PC-3 (cell line): Measurements from ENCODE around the gene RNF8. TPM values are rescaled to one million over a fixed set of nuclear protein-coding genes. Genes with fewer than 3 reads are reported as not detected.

Source experiments
- ATAC-seq: fragments of 200-7000 bp; cut with Tn5 transposase; 2 replicates; pipeline ENCODE4 v1.9.1; 2020; ENCODE audit warnings: mild to moderate bottlenecking, moderate library complexity
- BruUV-seq: library from RNA; stranded (reverse); fragments of 400-500 nt; replicated peaks from 2 replicates; lab custom pipeline; 2021; lab: Mats Ljungman, UMichigan
- CTCF ChIA-PET: fragments of 300-600 bp; sonication (Branson Sonifier 250); formaldehyde crosslinking; loops from one replicate; lab custom pipeline; 2022; ENCODE audit warnings: antibody characterized with exemption; lab: Charles Lee
- POLR2A ChIA-PET: fragments of 300-600 bp; sonication (Branson Sonifier 250); formaldehyde crosslinking; loops from one replicate; lab custom pipeline; 2022; ENCODE audit warnings: antibody characterized with exemption; ENCODE audit not compliant: unreplicated experiment; lab: Charles Lee
- DNase-seq: peaks from one replicate; pipeline ENCODE4 v3.0.0-alpha.2; 2015
- H2AFZ ChIP-seq: fragments of 300-600 bp; sonication (generic); 2 replicates; pipeline ENCODE4 v1.6.0; 2016; ENCODE audit warnings: antibody characterized with exemption, low read length
- H3F3A ChIP-seq: fragments of 300-600 bp; sonication (generic); one replicate; pipeline ENCODE4 v1.6.0; 2017; ENCODE audit warnings: antibody characterized with exemption, low read length, control low read depth, mild to moderate bottlenecking; ENCODE audit not compliant: unreplicated experiment
- H3K27ac ChIP-seq: fragments of 300-600 bp; sonication (generic); 2 replicates; pipeline ENCODE4 v1.5.1; 2016; ENCODE audit warnings: mild to moderate bottlenecking, low read length
- H3K27me3 ChIP-seq: fragments of 300-600 bp; sonication (generic); 2 replicates; pipeline ENCODE4 v1.6.1; 2016; ENCODE audit warnings: low read length, mixed read lengths
- H3K36me3 ChIP-seq: fragments of 300-600 bp; sonication (generic); 2 replicates; pipeline ENCODE4 v1.6.1; 2016; ENCODE audit warnings: low read depth, mixed run types, low read length, mixed read lengths
- H3K4me1 ChIP-seq: fragments of 300-600 bp; sonication (generic); 2 replicates; pipeline ENCODE4 v1.5.1; 2016; ENCODE audit warnings: low read length; ENCODE audit not compliant: insufficient read depth
- H3K4me2 ChIP-seq: fragments of 300-600 bp; sonication (generic); 2 replicates; pipeline ENCODE4 v1.6.0; 2016; ENCODE audit warnings: low read length
- H3K4me3 ChIP-seq: fragments of 300-600 bp; sonication (generic); 2 replicates; pipeline ENCODE4 v1.5.1; 2016; ENCODE audit warnings: mild to moderate bottlenecking, low read length, mixed read lengths
- H3K79me2 ChIP-seq: fragments of 300-600 bp; sonication (generic); 2 replicates; pipeline ENCODE4 v1.6.1; 2017; ENCODE audit warnings: low read length, mixed read lengths
- H3K9ac ChIP-seq: fragments of 300-600 bp; sonication (generic); 2 replicates; pipeline ENCODE4 v1.6.0; 2016; ENCODE audit warnings: mild to moderate bottlenecking, low read length
- H3K9me2 ChIP-seq: fragments of 300-600 bp; sonication (generic); replicated peaks from 2 replicates; pipeline ENCODE4 v1.6.1; 2016; ENCODE audit warnings: mixed run types, low read length, mixed read lengths
- H3K9me3 ChIP-seq: fragments of 300-600 bp; sonication (generic); 2 replicates; pipeline ENCODE4 v1.6.1; 2016; ENCODE audit warnings: low read length, mixed read lengths
- H4K20me1 ChIP-seq: fragments of 300-600 bp; sonication (generic); 2 replicates; pipeline ENCODE4 v1.6.1; 2016; ENCODE audit warnings: low read length, mixed read lengths
- EZH2 ChIP-seq: fragments of 300-600 bp; sonication (generic); IDR thresholded peaks from one replicate; pipeline ENCODE4 v1.6.1; 2017; ENCODE audit warnings: antibody characterized with exemption, mild to moderate bottlenecking, low read length; ENCODE audit not compliant: unreplicated experiment
- EZH2phosphoT487 ChIP-seq: fragments of 300-600 bp; sonication (generic); IDR thresholded peaks from 2 replicates; pipeline ENCODE4 v1.6.1; 2018; ENCODE audit warnings: mild to moderate bottlenecking, antibody characterized with exemption, low read length, borderline replicate concordance
- intact Hi-C: fragments of 100-400 bp; cut with micrococcal nuclease; formaldehyde crosslinking; loops from 2 replicates; pipeline ENCODE4 v1.9.0; 2023
- total RNA-seq: library from RNA; depleted of rRNA; stranded (reverse); fragments of >200 nt; gene quantifications from 2 replicates; pipeline ENCODE4 v1.2.3, GENCODE V29; 2014
- TF ChIP-seq, protein P1 (sequence below): fragments of 300-600 bp; sonication (generic); conservative IDR thresholded peaks from 2 replicates; pipeline ENCODE4 v1.5.1; 2017; ENCODE audit warnings: antibody characterized with exemption, low read depth, mild to moderate bottlenecking, low read length

Gene RNF8
- total RNA-seq, 1 experiment from 2014 or later = 28.1 TPM

DNA sequence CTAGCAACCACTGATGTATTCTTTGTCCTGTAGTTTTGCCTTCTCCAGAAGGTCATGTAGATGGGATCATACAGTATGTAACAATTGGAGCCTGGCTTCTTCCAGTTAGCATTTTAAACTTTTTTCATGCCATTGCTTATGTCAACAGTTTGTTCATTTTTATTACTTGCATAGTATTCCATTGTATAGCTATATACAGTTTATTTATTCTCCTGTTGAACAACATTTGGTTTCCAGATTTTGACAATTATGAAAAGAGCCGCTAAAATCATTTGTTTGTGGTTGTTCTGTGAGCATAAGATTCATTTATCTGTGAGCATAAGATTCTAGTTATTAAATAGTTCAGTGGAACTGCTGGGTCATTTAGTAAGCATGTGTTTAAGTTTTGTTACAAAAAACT is 55.7 kb downstream of the RNF8 start:
- Histone ChIP-seq H3K36me3 (no peaks in the 10 kb centered on the region), H3K27me3 (no peaks in the 10 kb centered on the region), H3K79me2 (no peaks in the 10 kb centered on the region), H3K9me3 (no peaks in the 10 kb centered on the region), H4K20me1 (no peaks in the 10 kb centered on the region), H3K4me2 (no peak overlapping the region), H3K27ac (no peak overlapping the region), H2AFZ (no peak overlapping the region), H3K9ac (no peak overlapping the region), H3K9me2 (no peaks in the 10 kb centered on the region), H3K4me1 (no peaks in the 10 kb centered on the region), H3K4me3 (no peak overlapping the region), H3F3A (no peaks in the 10 kb centered on the region)
- intact Hi-C loops = no loop called here
- ChIA-PET CTCF (no interaction called here), POLR2A (no interaction called here)
- ATAC-seq (no peak), DNase-seq (no peak)
- no peak for TF ChIP-seq EZH2
- TF ChIP-seq EZH2phosphoT487 = no peak
- TF ChIP-seq, protein P1, sequence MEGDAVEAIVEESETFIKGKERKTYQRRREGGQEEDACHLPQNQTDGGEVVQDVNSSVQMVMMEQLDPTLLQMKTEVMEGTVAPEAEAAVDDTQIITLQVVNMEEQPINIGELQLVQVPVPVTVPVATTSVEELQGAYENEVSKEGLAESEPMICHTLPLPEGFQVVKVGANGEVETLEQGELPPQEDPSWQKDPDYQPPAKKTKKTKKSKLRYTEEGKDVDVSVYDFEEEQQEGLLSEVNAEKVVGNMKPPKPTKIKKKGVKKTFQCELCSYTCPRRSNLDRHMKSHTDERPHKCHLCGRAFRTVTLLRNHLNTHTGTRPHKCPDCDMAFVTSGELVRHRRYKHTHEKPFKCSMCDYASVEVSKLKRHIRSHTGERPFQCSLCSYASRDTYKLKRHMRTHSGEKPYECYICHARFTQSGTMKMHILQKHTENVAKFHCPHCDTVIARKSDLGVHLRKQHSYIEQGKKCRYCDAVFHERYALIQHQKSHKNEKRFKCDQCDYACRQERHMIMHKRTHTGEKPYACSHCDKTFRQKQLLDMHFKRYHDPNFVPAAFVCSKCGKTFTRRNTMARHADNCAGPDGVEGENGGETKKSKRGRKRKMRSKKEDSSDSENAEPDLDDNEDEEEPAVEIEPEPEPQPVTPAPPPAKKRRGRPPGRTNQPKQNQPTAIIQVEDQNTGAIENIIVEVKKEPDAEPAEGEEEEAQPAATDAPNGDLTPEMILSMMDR = no peak
- no TSS peak for BruUV-seq

DNA sequence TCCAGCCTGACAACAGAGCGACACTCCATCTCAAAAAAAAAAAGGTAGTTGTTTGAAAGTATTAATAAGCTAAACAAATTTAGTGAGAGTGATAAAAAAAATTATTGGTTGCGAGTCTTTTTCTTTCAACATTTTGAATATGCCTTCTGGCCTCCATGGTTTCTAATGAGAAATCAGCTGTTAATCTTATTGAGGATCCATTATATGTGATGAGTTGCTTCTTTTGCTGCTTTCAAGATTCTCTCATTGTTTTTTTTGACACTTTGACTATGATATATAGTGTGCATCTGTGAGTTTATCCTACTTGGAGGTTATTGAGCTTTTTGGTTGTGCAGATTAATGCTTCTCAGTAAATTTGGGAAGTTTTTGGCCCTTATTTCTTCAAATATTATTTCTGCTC is 63.6 kb downstream of the RNF8 start:
- no peaks in the 10 kb centered on the region for H4K20me1 ChIP-seq
- POLR2A ChIA-PET = no interaction called here
- no peak overlapping the region for H3K4me2 ChIP-seq
- no peak overlapping the region for H3K27ac ChIP-seq
- intact Hi-C loops = no loop called here
- TF ChIP-seq EZH2 (no peak), EZH2phosphoT487 (no peak)
- TF ChIP-seq, protein P1 = no peak
- no peaks in the 10 kb centered on the region for H3K79me2 ChIP-seq
- H3K9me2 ChIP-seq = no peaks in the 10 kb centered on the region
- no peaks in the 10 kb centered on the region for H3K4me1 ChIP-seq
- no peak for ATAC-seq
- no peak overlapping the region for H2AFZ ChIP-seq
- no TSS peak for BruUV-seq
- H3K9me3 ChIP-seq = no peaks in the 10 kb centered on the region
- CTCF ChIA-PET = no interaction called here
- H3K9ac ChIP-seq = no peak overlapping the region
- H3K4me3 ChIP-seq = no peak overlapping the region
- DNase-seq = no peak
- no peaks in the 10 kb centered on the region for H3K36me3 ChIP-seq
- no peaks in the 10 kb centered on the region for H3F3A ChIP-seq
- H3K27me3 ChIP-seq = no peaks in the 10 kb centered on the region

DNA sequence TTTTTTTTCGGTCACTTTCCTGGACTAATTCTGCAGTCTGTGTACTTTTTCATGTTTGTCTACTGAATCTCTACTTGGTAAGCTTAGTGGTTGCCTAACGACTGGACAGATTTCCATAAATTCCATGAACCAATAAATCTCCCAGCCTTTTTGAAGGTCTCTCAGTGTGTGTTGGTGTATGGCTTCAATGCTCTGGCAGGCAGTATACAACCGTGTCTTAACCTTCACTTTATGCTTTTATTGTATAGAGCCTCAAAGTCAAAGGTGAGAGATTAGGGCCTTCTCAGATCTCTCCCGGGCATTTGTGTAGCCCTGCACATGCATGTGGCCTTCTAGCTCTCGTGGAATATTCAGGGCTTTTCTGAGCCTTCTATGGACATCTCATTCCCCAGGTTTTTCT is 64.9 kb downstream of the RNF8 start:
- no TSS peak for BruUV-seq
- Histone ChIP-seq H4K20me1 (no peaks in the 10 kb centered on the region), H3K36me3 (no peaks in the 10 kb centered on the region), H2AFZ (no peak overlapping the region), H3K9me3 (no peaks in the 10 kb centered on the region), H3K4me2 (no peak overlapping the region), H3K9me2 (no peaks in the 10 kb centered on the region), H3K27me3 (no peaks in the 10 kb centered on the region), H3K4me1 (no peaks in the 10 kb centered on the region), H3K9ac (no peak overlapping the region), H3K27ac (no peak overlapping the region), H3K4me3 (no peak overlapping the region), H3K79me2 (no peaks in the 10 kb centered on the region), H3F3A (no peaks in the 10 kb centered on the region)
- CTCF ChIA-PET = no interaction called here
- DNase-seq = no peak
- no peak for ATAC-seq
- TF ChIP-seq EZH2 = no peak
- intact Hi-C loops = no loop called here
- POLR2A ChIA-PET = no interaction called here
